ENCODE results near the gene METRN.

GRCh38 chr16:678858-679813, 35.8 kb upstream of the METRN start:
- TF ChIP-seq CTCF (tag by site-specific recombination; IDR thresholded peaks at IDR 0.05) (no peak), ZNF701 (tag by site-specific recombination; IDR thresholded peaks at IDR 0.05) (no peak), ZNF248 (tag by site-specific recombination; IDR thresholded peaks at IDR 0.05) (no peak), PRDM2 (tag by site-specific recombination; IDR thresholded peaks at IDR 0.05; ENCODE audit: borderline replicate concordance) (no peak), ZNF660 (tag by site-specific recombination; IDR thresholded peaks at IDR 0.05) (0 out of 2 replicates have a peak, but pooled peaks have one; percentile 30)
- TF ChIP-seq, protein P1, sequence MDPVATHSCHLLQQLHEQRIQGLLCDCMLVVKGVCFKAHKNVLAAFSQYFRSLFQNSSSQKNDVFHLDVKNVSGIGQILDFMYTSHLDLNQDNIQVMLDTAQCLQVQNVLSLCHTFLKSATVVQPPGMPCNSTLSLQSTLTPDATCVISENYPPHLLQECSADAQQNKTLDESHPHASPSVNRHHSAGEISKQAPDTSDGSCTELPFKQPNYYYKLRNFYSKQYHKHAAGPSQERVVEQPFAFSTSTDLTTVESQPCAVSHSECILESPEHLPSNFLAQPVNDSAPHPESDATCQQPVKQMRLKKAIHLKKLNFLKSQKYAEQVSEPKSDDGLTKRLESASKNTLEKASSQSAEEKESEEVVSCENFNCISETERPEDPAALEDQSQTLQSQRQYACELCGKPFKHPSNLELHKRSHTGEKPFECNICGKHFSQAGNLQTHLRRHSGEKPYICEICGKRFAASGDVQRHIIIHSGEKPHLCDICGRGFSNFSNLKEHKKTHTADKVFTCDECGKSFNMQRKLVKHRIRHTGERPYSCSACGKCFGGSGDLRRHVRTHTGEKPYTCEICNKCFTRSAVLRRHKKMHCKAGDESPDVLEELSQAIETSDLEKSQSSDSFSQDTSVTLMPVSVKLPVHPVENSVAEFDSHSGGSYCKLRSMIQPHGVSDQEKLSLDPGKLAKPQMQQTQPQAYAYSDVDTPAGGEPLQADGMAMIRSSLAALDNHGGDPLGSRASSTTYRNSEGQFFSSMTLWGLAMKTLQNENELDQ (tag by site-specific recombination; IDR thresholded peaks at IDR 0.05; ENCODE audit: low read depth), result no peak

Data from HEK293 (cell line).